ENCODE data around the gene GALNT1. TPM values are rescaled to one million over a fixed set of nuclear protein-coding genes. Genes with fewer than 3 reads are reported as not detected.
"Not testable (repeated sequence)": the region's sequence is repeated elsewhere in the genome, so short reads cannot be mapped to it uniquely, and the experiment has no call there.

GALNT1 gene
- total and polyA plus RNA-seq, 3 donors from 2014 or later = 27.3 to 67.0 (median 55.7) TPM

- WGBS, 2 donors = 79 to 88% methylated on average over 4 of the region's 4 CpGs
- Histone ChIP-seq H3K9me3 (no peaks in the 10 kb centered on the region), H3K4me3 (no peak overlapping the region), H3K27ac (no peak overlapping the region), H3K4me1 (no peaks in the 10 kb centered on the region), H3K36me3 (ENCODE audit: low read depth, missing control alignments) (no peaks in the 10 kb centered on the region), H3K27me3 (no peaks in the 10 kb centered on the region)
- intact Hi-C loops (cut with DNase I; ENCODE audit: low total_unique reads) = no loop called here
- no peak for TF ChIP-seq POLR2A (IDR thresholded peaks at IDR 0.05)
- DNase-seq = no peak
Measured at GRCh38 chr18:35566019-35566418, 15.5 kb upstream of the GALNT1 start.

- Histone ChIP-seq H3K27me3 (no peaks in the 10 kb centered on the region), H3K4me3 (no peak overlapping the region), H3K27ac (no peak overlapping the region), H3K36me3 (ENCODE audit: low read depth, missing control alignments) (no peaks in the 10 kb centered on the region), H3K9me3 (no peaks in the 10 kb centered on the region), H3K4me1 (no peaks in the 10 kb centered on the region)
- intact Hi-C loops (cut with DNase I; ENCODE audit: low total_unique reads) = no loop called here
- TF ChIP-seq, protein P1, sequence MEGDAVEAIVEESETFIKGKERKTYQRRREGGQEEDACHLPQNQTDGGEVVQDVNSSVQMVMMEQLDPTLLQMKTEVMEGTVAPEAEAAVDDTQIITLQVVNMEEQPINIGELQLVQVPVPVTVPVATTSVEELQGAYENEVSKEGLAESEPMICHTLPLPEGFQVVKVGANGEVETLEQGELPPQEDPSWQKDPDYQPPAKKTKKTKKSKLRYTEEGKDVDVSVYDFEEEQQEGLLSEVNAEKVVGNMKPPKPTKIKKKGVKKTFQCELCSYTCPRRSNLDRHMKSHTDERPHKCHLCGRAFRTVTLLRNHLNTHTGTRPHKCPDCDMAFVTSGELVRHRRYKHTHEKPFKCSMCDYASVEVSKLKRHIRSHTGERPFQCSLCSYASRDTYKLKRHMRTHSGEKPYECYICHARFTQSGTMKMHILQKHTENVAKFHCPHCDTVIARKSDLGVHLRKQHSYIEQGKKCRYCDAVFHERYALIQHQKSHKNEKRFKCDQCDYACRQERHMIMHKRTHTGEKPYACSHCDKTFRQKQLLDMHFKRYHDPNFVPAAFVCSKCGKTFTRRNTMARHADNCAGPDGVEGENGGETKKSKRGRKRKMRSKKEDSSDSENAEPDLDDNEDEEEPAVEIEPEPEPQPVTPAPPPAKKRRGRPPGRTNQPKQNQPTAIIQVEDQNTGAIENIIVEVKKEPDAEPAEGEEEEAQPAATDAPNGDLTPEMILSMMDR (IDR thresholded peaks at IDR 0.05) = no peak
- TF ChIP-seq POLR2A (IDR thresholded peaks at IDR 0.05) = no peak
- WGBS, 2 donors = 65 to 72% methylated on average over 2 of the region's 2 CpGs
- DNase-seq = no peak
Measured at GRCh38 chr18:35570182-35570581, 11.4 kb upstream of the GALNT1 start.

DNA sequence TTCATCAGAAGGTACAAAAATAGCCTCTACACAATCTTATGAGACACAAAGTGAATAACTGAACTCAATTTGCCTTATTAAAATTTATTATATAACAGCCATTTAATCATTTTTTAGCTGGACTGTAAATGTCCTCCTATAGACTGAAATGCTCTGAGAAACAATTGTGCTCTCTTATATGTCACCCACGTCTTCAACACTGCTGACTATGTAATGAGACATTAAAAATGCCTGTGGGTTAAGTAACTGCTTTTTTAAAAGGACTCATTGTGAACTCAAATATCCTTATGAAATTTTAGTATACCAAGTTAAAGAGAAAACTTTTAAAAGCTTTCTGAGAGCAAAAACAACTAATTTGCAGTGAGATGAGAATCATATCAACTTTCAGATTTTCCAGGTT, 10.4 kb upstream of the GALNT1 start:
- H3K27ac ChIP-seq = no peak overlapping the region
- intact Hi-C loops (cut with DNase I; ENCODE audit: low total_unique reads) = no loop called here
- WGBS, 2 donors = 78 to 88% methylated on average over 1 of the region's 1 CpG
- no peak for DNase-seq
- H3K4me1 ChIP-seq = no peaks in the 10 kb centered on the region
- no peaks in the 10 kb centered on the region for H3K27me3 ChIP-seq
- H3K36me3 ChIP-seq (ENCODE audit: low read depth, missing control alignments) = no peaks in the 10 kb centered on the region
- no peaks in the 10 kb centered on the region for H3K9me3 ChIP-seq
- no peak overlapping the region for H3K4me3 ChIP-seq
- TF ChIP-seq, protein P1 (IDR thresholded peaks at IDR 0.05) = no peak
- no peak for TF ChIP-seq POLR2A (IDR thresholded peaks at IDR 0.05)

DNA sequence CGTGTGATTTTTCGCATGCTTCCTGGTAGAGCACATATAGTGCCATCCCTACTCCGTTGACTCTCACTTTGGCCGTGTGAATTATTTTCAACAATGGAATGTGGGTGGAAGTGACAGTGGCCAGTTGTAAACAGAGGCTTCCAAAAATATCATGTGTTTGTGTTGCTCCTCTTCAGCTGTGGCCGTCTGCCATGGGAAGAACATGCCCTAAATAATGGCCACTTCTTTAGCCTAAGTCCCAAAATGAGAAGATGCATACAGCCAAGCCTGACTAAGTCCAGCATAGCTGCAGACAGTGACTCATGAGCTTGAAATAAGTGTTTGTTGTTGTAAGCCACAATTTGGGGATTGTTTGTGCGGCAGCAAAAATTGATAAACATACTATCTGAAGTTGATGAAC, 8.9 kb upstream of the GALNT1 start:
- no peaks in the 10 kb centered on the region for H3K9me3 ChIP-seq
- H3K36me3 ChIP-seq (ENCODE audit: low read depth, missing control alignments) = no peaks in the 10 kb centered on the region
- TF ChIP-seq, protein P1 (IDR thresholded peaks at IDR 0.05) = no peak
- TF ChIP-seq POLR2A (IDR thresholded peaks at IDR 0.05) = no peak
- WGBS, 2 donors = 76 to 86% methylated on average over 6 of the region's 6 CpGs
- H3K27ac ChIP-seq = no peak overlapping the region
- no peaks in the 10 kb centered on the region for H3K4me1 ChIP-seq
- no peak overlapping the region for H3K4me3 ChIP-seq
- intact Hi-C loops (cut with DNase I; ENCODE audit: low total_unique reads) = no loop called here
- H3K27me3 ChIP-seq = no peaks in the 10 kb centered on the region
- DNase-seq = no peak

GRCh38 chr18:35573531-35573930, 8.0 kb upstream of the GALNT1 start:
- TF ChIP-seq POLR2A (IDR thresholded peaks at IDR 0.05) = no peak
- TF ChIP-seq, protein P1 (IDR thresholded peaks at IDR 0.05) = no peak
- Histone ChIP-seq H3K27ac (no peak overlapping the region), H3K9me3 (no peaks in the 10 kb centered on the region), H3K4me3 (no peak overlapping the region), H3K27me3 (no peaks in the 10 kb centered on the region), H3K36me3 (ENCODE audit: low read depth, missing control alignments) (no peaks in the 10 kb centered on the region), H3K4me1 (no peaks in the 10 kb centered on the region)
- intact Hi-C loops (cut with DNase I; ENCODE audit: low total_unique reads) = no loop called here
- WGBS, 2 donors = 81 to 93% methylated on average over 2 of the region's 2 CpGs
- DNase-seq = no peak

- H3K4me3 ChIP-seq; DNase-seq; H3K27ac ChIP-seq; H3K36me3 ChIP-seq (ENCODE audit: low read depth, missing control alignments); H3K4me1 ChIP-seq; H3K9me3 ChIP-seq; H3K27me3 ChIP-seq; intact Hi-C loops (cut with DNase I; ENCODE audit: low total_unique reads): not testable (repeated sequence)
- WGBS, 2 donors = 91 to 94% methylated on average over 6 of the region's 6 CpGs
Measured at GRCh38 chr18:35576240-35576845, 5.2 kb upstream of the GALNT1 start.

All from testis (tissue), 3 donors.